GM23338 (cell line): ENCODE measurements around the gene PRPF6. TPM values are rescaled to one million over a fixed set of nuclear protein-coding genes. Genes with fewer than 3 reads are reported as not detected.

Experiments
- ATAC-seq: fragments of 200-7000 bp; cut with Tn5 transposase; 3 replicates; pipeline ENCODE4 v1.9.1; 2020
- DNase-seq: peaks from one replicate; pipeline ENCODE4 v3.0.0-alpha.2; 2015; ENCODE audit warnings: low spot score
- H2AFZ ChIP-seq: fragments of 200-600 bp; sonication (generic); 2 replicates; pipeline ENCODE4 v1.8.0; 2016; ENCODE audit warnings: antibody characterized with exemption, mild to moderate bottlenecking, moderate library complexity
- H3F3A ChIP-seq: fragments of 200-600 bp; sonication (generic); replicated peaks from 2 replicates; pipeline ENCODE4 v1.8.0; 2017; ENCODE audit warnings: antibody characterized with exemption, mixed run types, low read depth
- H3K27ac ChIP-seq: fragments of 200-600 bp; sonication (generic); 2 replicates; pipeline ENCODE4 v1.6.1; 2016; ENCODE audit warnings: low read depth
- H3K27me3 ChIP-seq: fragments of 200-600 bp; sonication (generic); 2 replicates; pipeline ENCODE4 v1.8.0; 2016; ENCODE audit warnings: mild to moderate bottlenecking, mixed run types, moderate library complexity; ENCODE audit not compliant: insufficient read depth
- H3K36me3 ChIP-seq: fragments of 200-600 bp; sonication (generic); 2 replicates; pipeline ENCODE4 v1.8.0; 2016; ENCODE audit warnings: mild to moderate bottlenecking; ENCODE audit not compliant: insufficient read depth
- H3K4me1 ChIP-seq: fragments of 200-600 bp; sonication (generic); 2 replicates; pipeline ENCODE4 v1.8.0; 2016; ENCODE audit warnings: mild to moderate bottlenecking, moderate library complexity; ENCODE audit not compliant: insufficient read depth
- H3K4me2 ChIP-seq: fragments of 200-600 bp; sonication (generic); 2 replicates; pipeline ENCODE4 v1.7.1; 2017; ENCODE audit warnings: mixed run types
- H3K4me3 ChIP-seq: fragments of 200-600 bp; sonication (generic); 2 replicates; pipeline ENCODE4 v1.6.1; 2016; ENCODE audit warnings: mixed run types
- H3K79me2 ChIP-seq: fragments of 200-600 bp; sonication (generic); replicated peaks from 2 replicates; pipeline ENCODE4 v1.8.0; 2017; ENCODE audit warnings: mild to moderate bottlenecking; ENCODE audit not compliant: insufficient read depth
- H3K9me2 ChIP-seq: fragments of 200-600 bp; sonication (generic); 2 replicates; pipeline ENCODE4 v1.8.0; 2017; ENCODE audit not compliant: insufficient read depth
- H4K20me1 ChIP-seq: fragments of 200-600 bp; sonication (generic); replicated peaks from 2 replicates; pipeline ENCODE4 v1.8.0; 2017; ENCODE audit warnings: mild to moderate bottlenecking; ENCODE audit not compliant: insufficient read depth
- H3K27ac Mint-ChIP-seq: 2 replicates; pipeline ENCODE4 v1.8.0; 2020; ENCODE audit warnings: inconsistent platforms, mild to moderate bottlenecking, moderate library complexity, mixed read lengths
- H3K27me3 Mint-ChIP-seq: 3 replicates; pipeline ENCODE4 v1.8.0; 2022; ENCODE audit warnings: low read depth, mild to moderate bottlenecking, moderate library complexity, mixed read lengths, inconsistent platforms; ENCODE audit not compliant: insufficient read depth, poor library complexity
- H3K36me3 Mint-ChIP-seq: 3 replicates; pipeline ENCODE4 v1.8.0; 2021; ENCODE audit warnings: low read depth, mild to moderate bottlenecking, inconsistent platforms, moderate library complexity, mixed read lengths
- H3K4me1 Mint-ChIP-seq: 3 replicates; pipeline ENCODE4 v1.8.0; 2020; ENCODE audit warnings: mild to moderate bottlenecking, inconsistent platforms, mixed read lengths
- H3K4me3 Mint-ChIP-seq: 3 replicates; pipeline ENCODE4 v1.8.0; 2021; ENCODE audit warnings: moderate library complexity, mild to moderate bottlenecking, inconsistent platforms, mixed read lengths
- H3K9me3 Mint-ChIP-seq: 3 replicates; pipeline ENCODE4 v1.8.0; 2020; ENCODE audit warnings: moderate library complexity, mild to moderate bottlenecking, inconsistent platforms, mixed read lengths
- CTCF ChIP-seq, 2 experiments: fragments of 200-600 bp in 1 of 2; sonication (generic) in 1 of 2; conservative IDR thresholded peaks; 2 replicates each; pipeline versions ENCODE4 v1.5.1 to v1.6.1; 2016 to 2017; ENCODE audit warnings: antibody characterized with exemption in 2 of 2, low read depth in 2 of 2, mild to moderate bottlenecking in 2 of 2, moderate library complexity in 1 of 2
- EZH2 ChIP-seq: fragments of 200-600 bp; sonication (generic); IDR thresholded peaks from one replicate; pipeline ENCODE4 v1.8.0; 2017; ENCODE audit warnings: antibody characterized with exemption, mild to moderate bottlenecking, low read depth; ENCODE audit not compliant: unreplicated experiment
- EZH2phosphoT487 ChIP-seq: fragments of 200-600 bp; sonication (generic); IDR thresholded peaks from one replicate; pipeline ENCODE4 v1.8.1; 2018; ENCODE audit warnings: antibody characterized with exemption; ENCODE audit not compliant: unreplicated experiment
- NANOG ChIP-seq: IDR thresholded peaks from 2 replicates; pipeline ENCODE4 v1.6.1; 2016; ENCODE audit warnings: antibody characterized with exemption, borderline replicate concordance
- POLR2AphosphoS5 ChIP-seq: IDR thresholded peaks from 2 replicates; pipeline ENCODE4 v1.6.1; 2016; ENCODE audit warnings: antibody characterized with exemption, low read depth
- STAT1 ChIP-seq: IDR thresholded peaks from one replicate; pipeline ENCODE4 v1.6.1; 2016; ENCODE audit warnings: antibody characterized with exemption; ENCODE audit not compliant: unreplicated experiment
- polyA plus RNA-seq: library from polyadenylated mRNA; unstranded; fragments of >200 nt; fragmentation: Nextera tagmentation; extraction: Ambion mirVana; gene quantifications from 2 replicates; pipeline ENCODE4 v1.2.1, GENCODE V29; 2016
- total RNA-seq: library from RNA; depleted of rRNA; stranded (reverse); fragments of >200 nt; shearing (Covaris generic); gene quantifications from 2 replicates; pipeline ENCODE4 v1.2.3, GENCODE V29; 2014
- TF ChIP-seq, protein P1 (sequence below): IDR thresholded peaks from one replicate; pipeline ENCODE4 v1.6.1; 2018; ENCODE audit warnings: antibody characterized with exemption; ENCODE audit not compliant: unreplicated experiment
- TF ChIP-seq, protein P2 (sequence below): IDR thresholded peaks from 2 replicates; pipeline ENCODE4 v1.6.1; 2016; ENCODE audit warnings: antibody characterized with exemption
- TF ChIP-seq, protein P3 (sequence below): fragments of 250-450 bp; sonication (Bioruptor Pico); IDR thresholded peaks from 2 replicates; pipeline ENCODE4 v1.5.0; 2020; ENCODE audit warnings: mild to moderate bottlenecking, moderate library complexity

Gene PRPF6
- total and polyA plus RNA-seq, 2 experiments from 2014 or later = 53.8 to 79.9 TPM

- no peak overlapping the region for H3K4me2 ChIP-seq
- Mint-ChIP-seq H3K27me3 (no peaks in the 10 kb centered on the region), H3K4me3 (no peak overlapping the region), H3K36me3 (peaks cover 66% of the 10 kb centered on the region), H3K4me1 (no peaks in the 10 kb centered on the region), H3K27ac (no peak overlapping the region), H3K9me3 (no peaks in the 10 kb centered on the region)
- H3K4me1 ChIP-seq = no peaks in the 10 kb centered on the region
- no peak overlapping the region for H3K27ac ChIP-seq
- 0 out of 2 replicates have a peak, but pooled peaks cover 8% of the 10 kb centered on the region for H3F3A ChIP-seq
- H3K9me2 ChIP-seq = no peaks in the 10 kb centered on the region
- H3K27me3 ChIP-seq = no peaks in the 10 kb centered on the region
- H4K20me1 ChIP-seq = peaks cover 15% of the 10 kb centered on the region
- H3K36me3 ChIP-seq = peaks cover 30% of the 10 kb centered on the region
- H3K79me2 ChIP-seq = peaks cover 15% of the 10 kb centered on the region
- H3K4me3 ChIP-seq = no peak overlapping the region
- DNase-seq (no peak), ATAC-seq (no peak)
- TF ChIP-seq CTCF (conservative IDR thresholded peaks at IDR 0.05; ENCODE audit: low read depth in 2 of 2) = no peak
- no peak for TF ChIP-seq NANOG
- TF ChIP-seq STAT1 = no peak
- TF ChIP-seq, protein P1, sequence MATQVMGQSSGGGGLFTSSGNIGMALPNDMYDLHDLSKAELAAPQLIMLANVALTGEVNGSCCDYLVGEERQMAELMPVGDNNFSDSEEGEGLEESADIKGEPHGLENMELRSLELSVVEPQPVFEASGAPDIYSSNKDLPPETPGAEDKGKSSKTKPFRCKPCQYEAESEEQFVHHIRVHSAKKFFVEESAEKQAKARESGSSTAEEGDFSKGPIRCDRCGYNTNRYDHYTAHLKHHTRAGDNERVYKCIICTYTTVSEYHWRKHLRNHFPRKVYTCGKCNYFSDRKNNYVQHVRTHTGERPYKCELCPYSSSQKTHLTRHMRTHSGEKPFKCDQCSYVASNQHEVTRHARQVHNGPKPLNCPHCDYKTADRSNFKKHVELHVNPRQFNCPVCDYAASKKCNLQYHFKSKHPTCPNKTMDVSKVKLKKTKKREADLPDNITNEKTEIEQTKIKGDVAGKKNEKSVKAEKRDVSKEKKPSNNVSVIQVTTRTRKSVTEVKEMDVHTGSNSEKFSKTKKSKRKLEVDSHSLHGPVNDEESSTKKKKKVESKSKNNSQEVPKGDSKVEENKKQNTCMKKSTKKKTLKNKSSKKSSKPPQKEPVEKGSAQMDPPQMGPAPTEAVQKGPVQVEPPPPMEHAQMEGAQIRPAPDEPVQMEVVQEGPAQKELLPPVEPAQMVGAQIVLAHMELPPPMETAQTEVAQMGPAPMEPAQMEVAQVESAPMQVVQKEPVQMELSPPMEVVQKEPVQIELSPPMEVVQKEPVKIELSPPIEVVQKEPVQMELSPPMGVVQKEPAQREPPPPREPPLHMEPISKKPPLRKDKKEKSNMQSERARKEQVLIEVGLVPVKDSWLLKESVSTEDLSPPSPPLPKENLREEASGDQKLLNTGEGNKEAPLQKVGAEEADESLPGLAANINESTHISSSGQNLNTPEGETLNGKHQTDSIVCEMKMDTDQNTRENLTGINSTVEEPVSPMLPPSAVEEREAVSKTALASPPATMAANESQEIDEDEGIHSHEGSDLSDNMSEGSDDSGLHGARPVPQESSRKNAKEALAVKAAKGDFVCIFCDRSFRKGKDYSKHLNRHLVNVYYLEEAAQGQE = no peak
- TF ChIP-seq, protein P2, sequence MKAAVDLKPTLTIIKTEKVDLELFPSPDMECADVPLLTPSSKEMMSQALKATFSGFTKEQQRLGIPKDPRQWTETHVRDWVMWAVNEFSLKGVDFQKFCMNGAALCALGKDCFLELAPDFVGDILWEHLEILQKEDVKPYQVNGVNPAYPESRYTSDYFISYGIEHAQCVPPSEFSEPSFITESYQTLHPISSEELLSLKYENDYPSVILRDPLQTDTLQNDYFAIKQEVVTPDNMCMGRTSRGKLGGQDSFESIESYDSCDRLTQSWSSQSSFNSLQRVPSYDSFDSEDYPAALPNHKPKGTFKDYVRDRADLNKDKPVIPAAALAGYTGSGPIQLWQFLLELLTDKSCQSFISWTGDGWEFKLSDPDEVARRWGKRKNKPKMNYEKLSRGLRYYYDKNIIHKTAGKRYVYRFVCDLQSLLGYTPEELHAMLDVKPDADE = no peak
- TF ChIP-seq EZH2 = no peak
- TF ChIP-seq, protein P3, sequence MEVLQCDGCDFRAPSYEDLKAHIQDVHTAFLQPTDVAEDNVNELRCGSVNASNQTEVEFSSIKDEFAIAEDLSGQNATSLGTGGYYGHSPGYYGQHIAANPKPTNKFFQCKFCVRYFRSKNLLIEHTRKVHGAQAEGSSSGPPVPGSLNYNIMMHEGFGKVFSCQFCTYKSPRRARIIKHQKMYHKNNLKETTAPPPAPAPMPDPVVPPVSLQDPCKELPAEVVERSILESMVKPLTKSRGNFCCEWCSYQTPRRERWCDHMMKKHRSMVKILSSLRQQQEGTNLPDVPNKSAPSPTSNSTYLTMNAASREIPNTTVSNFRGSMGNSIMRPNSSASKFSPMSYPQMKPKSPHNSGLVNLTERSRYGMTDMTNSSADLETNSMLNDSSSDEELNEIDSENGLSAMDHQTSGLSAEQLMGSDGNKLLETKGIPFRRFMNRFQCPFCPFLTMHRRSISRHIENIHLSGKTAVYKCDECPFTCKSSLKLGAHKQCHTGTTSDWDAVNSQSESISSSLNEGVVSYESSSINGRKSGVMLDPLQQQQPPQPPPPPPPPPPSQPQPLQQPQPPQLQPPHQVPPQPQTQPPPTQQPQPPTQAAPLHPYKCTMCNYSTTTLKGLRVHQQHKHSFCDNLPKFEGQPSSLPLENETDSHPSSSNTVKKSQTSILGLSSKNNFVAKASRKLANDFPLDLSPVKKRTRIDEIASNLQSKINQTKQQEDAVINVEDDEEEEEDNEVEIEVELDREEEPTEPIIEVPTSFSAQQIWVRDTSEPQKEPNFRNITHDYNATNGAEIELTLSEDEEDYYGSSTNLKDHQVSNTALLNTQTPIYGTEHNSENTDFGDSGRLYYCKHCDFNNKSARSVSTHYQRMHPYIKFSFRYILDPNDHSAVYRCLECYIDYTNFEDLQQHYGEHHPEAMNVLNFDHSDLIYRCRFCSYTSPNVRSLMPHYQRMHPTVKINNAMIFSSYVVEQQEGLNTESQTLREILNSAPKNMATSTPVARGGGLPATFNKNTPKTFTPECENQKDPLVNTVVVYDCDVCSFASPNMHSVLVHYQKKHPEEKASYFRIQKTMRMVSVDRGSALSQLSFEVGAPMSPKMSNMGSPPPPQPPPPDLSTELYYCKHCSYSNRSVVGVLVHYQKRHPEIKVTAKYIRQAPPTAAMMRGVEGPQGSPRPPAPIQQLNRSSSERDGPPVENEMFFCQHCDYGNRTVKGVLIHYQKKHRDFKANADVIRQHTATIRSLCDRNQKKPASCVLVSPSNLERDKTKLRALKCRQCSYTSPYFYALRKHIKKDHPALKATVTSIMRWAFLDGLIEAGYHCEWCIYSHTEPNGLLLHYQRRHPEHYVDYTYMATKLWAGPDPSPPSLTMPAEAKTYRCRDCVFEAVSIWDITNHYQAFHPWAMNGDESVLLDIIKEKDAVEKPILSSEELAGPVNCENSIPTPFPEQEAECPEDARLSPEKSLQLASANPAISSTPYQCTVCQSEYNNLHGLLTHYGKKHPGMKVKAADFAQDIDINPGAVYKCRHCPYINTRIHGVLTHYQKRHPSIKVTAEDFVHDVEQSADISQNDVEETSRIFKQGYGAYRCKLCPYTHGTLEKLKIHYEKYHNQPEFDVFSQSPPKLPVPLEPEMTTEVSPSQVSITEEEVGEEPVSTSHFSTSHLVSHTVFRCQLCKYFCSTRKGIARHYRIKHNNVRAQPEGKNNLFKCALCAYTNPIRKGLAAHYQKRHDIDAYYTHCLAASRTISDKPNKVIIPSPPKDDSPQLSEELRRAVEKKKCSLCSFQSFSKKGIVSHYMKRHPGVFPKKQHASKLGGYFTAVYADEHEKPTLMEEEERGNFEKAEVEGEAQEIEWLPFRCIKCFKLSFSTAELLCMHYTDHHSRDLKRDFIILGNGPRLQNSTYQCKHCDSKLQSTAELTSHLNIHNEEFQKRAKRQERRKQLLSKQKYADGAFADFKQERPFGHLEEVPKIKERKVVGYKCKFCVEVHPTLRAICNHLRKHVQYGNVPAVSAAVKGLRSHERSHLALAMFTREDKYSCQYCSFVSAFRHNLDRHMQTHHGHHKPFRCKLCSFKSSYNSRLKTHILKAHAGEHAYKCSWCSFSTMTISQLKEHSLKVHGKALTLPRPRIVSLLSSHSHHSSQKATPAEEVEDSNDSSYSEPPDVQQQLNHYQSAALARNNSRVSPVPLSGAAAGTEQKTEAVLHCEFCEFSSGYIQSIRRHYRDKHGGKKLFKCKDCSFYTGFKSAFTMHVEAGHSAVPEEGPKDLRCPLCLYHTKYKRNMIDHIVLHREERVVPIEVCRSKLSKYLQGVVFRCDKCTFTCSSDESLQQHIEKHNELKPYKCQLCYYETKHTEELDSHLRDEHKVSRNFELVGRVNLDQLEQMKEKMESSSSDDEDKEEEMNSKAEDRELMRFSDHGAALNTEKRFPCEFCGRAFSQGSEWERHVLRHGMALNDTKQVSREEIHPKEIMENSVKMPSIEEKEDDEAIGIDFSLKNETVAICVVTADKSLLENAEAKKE (CRISPR knock-in tag) = no peak
- no peak for TF ChIP-seq POLR2AphosphoS5
- TF ChIP-seq EZH2phosphoT487 = no peak
- no peak overlapping the region for H2AFZ ChIP-seq
Observed at GRCh38 chr20:64011366-64011779, 30.4 kb downstream of the PRPF6 start.
